SJSA1 (cell line): ENCODE results near the gene RAB3GAP1. TPM values are rescaled to one million over a fixed set of nuclear protein-coding genes. Genes with fewer than 3 reads are reported as not detected.
A peak's percentile ranks its signal among the peaks of the same experiment; 100 is the strongest.
"Not testable (repeated sequence)": the region's sequence is repeated elsewhere in the genome, so short reads cannot be mapped to it uniquely, and the experiment has no call there.

ENCODE experiments used
- DNase-seq, 2 experiments: peaks; one replicate each; pipeline ENCODE4 v3.0.0-alpha.2; 2015 to 2020; ENCODE audit warnings: low spot score in 2 of 2, low read depth in 1 of 2
- H3K27ac ChIP-seq: fragments of 250-450 bp; sonication (Bioruptor Pico); 2 replicates; pipeline ENCODE4 v1.5.1; 2020; ENCODE audit warnings: mild to moderate bottlenecking, moderate library complexity
- H3K27me3 ChIP-seq: fragments of 250-450 bp; sonication (Bioruptor Pico); replicated peaks from 2 replicates; pipeline ENCODE4 v1.5.1; 2020; ENCODE audit warnings: mild to moderate bottlenecking, moderate library complexity
- H3K36me3 ChIP-seq: fragments of 250-450 bp; sonication (Bioruptor Pico); 2 replicates; pipeline ENCODE4 v1.5.1; 2020; ENCODE audit warnings: mild to moderate bottlenecking
- H3K4me1 ChIP-seq: fragments of 250-450 bp; sonication (Bioruptor Pico); replicated peaks from 2 replicates; pipeline ENCODE4 v1.6.1; 2021; ENCODE audit warnings: mild to moderate bottlenecking
- H3K4me3 ChIP-seq: fragments of 250-450 bp; sonication (Bioruptor Pico); 2 replicates; pipeline ENCODE4 v1.5.1; 2020; ENCODE audit warnings: mild to moderate bottlenecking
- H3K9me3 ChIP-seq: fragments of 250-450 bp; sonication (Bioruptor Pico); replicated peaks from 2 replicates; pipeline ENCODE4 v1.5.1; 2020; ENCODE audit warnings: mild to moderate bottlenecking
- total RNA-seq: library from RNA; depleted of rRNA; stranded (reverse); fragments of >200 nt; shearing (Covaris generic); gene quantifications from 2 replicates; pipeline ENCODE4 v1.2.3, GENCODE V29; 2014

The RAB3GAP1 gene
- total RNA-seq, 1 experiment from 2014 or later: 56.5 TPM

DNA sequence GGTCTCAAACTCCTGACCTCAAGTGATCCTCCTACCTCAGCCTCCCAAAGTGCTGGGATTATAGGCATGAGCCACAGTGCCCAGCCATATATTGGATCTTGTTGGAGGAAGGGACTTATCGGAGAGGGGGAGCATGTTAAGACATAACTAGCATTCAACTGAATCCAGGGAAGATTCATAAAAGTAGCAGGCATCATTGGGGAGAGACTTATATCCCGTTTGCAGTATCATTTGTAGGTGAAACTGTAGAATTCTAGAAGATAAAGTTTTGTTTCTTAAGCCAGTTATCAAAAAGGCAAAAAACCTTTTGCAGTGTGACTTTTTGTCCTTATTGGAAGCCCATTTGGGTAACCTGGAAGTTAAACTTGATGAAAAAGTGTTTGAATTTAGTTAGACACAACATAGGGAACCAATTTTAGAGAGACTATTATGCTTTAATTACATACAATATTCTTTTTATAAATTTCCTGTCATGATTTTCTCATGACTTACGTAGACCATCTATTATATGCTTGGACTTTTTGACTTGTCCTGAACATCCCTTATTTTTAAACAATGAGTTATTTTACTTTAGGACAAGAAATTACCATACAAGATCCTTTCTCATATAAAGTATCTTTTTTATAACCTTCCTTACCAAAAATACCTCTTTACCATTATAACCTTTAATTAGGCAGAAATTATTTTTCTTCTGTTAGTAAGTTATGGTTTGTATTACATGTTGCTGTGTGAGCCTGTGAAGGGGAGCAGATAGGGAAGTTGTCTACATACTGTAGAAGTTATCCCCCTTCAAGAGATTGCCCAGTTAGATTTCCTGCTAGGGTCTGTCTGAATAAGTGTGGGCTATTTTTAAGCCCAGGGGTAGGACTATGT is 20.3 kb downstream of the RAB3GAP1 start:
- Histone ChIP-seq H3K36me3 (peaks cover 38% of the 10 kb centered on the region), H3K27me3 (no peaks in the 10 kb centered on the region), H3K4me3 (no peak overlapping the region), H3K9me3 (peaks cover 19% of the 10 kb centered on the region), H3K4me1 (no peaks in the 10 kb centered on the region), H3K27ac (no peak overlapping the region)
- DNase-seq: peak in 1 of 2 experiments; percentile 12

DNA sequence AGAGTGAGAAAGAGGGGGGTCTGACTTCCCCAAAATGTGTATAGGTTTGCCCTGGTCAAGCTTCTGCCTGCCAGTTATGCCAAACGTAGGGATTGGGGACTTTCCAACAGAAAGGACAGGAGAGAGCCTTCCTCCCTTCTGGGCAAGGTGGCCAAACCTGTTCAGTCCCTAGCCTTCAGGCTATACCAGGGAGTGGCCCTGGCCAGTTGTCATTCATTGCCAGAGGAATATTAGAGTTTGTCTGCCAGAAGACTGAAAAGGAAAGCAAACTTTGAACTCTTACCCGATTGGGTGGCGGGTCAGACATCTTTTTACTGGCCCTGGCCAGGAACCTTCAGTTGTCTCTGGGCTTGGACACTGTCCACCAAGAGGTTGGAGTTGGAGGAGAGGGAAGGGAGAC is 22.1 kb downstream of the RAB3GAP1 start:
- no peak overlapping the region for H3K4me3 ChIP-seq
- DNase-seq: no peak
- no peak overlapping the region for H3K27ac ChIP-seq
- H3K4me1 ChIP-seq: no peaks in the 10 kb centered on the region
- no peaks in the 10 kb centered on the region for H3K27me3 ChIP-seq
- H3K36me3 ChIP-seq: peaks cover 43% of the 10 kb centered on the region
- H3K9me3 ChIP-seq: peaks cover 19% of the 10 kb centered on the region

DNA sequence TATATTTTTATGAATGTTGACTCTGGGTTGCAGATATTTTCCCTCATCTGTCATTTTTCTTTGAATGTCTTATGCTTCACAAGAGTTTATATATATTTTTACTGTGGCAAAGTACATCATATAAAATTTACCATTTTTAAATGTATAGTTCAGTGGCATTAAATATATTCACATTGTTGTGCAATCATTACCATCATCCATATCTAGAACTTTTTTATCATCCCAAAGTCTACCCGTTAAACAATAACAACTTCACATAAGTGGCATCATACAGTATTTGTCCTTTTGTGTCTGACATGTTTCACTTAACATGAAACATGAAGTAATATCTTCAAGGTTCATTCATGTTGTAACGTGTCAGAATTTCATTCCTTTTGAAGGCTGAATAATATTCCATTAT is 24.5 kb downstream of the RAB3GAP1 start:
- Histone ChIP-seq H3K4me1 (no peaks in the 10 kb centered on the region), H3K9me3 (peaks cover 11% of the 10 kb centered on the region; the same call in 1 of the 2 replicates), H3K27ac (no peak overlapping the region), H3K27me3 (no peaks in the 10 kb centered on the region), H3K36me3 (peaks cover 27% of the 10 kb centered on the region), H3K4me3 (no peak overlapping the region)
- no peak for DNase-seq

DNA sequence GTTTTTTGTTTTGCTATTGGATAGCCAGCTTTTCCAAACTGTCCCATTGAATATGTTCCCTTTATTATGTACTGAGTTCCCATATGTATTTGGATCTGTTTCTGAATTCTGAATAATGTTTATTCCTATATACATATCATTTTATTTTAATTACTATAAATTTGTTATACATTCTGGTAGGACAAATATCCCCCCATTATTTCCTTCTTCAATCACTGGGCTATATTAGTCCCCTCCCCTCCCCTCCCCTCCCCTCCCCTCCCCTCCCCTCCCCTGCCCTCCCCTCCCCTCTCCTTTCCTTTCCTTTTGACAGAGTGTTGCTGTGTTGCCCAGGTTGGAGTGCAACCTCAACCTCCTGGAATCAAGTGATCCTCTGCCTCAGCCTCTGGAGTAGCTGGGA is 26.3 kb downstream of the RAB3GAP1 start:
- Histone ChIP-seq H3K36me3 (peaks cover 17% of the 10 kb centered on the region), H3K4me3 (no peak overlapping the region), H3K27me3 (no peaks in the 10 kb centered on the region), H3K4me1 (no peaks in the 10 kb centered on the region), H3K9me3 (no peaks in the 10 kb centered on the region), H3K27ac (no peak overlapping the region)
- no peak for DNase-seq

DNA sequence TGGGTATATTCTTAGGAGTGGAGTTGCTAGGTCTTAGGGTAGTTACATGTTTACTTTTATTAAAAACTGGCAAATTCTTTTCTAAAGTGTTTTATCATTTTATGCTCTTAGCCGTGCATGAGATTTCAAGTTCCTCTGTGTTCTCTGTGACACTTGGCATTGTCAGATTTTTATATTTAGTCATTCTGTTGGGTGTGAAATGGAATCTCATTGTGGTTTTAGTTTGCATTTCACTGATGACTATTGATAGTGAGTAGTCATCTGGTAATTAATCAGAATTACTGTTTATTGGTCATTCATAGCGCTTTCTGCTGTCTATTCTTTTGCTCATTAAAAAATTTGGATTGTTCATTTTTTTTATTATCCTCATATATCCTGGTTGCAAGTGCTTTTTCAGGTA is 34.1 kb downstream of the RAB3GAP1 start:
- no peak for DNase-seq
- H3K27ac ChIP-seq: no peak overlapping the region
- no peaks in the 10 kb centered on the region for H3K27me3 ChIP-seq
- H3K4me3 ChIP-seq: no peak overlapping the region
- H3K4me1 ChIP-seq: no peaks in the 10 kb centered on the region
- H3K36me3 ChIP-seq: peaks cover 16% of the 10 kb centered on the region
- H3K9me3 ChIP-seq: no peaks in the 10 kb centered on the region

DNA sequence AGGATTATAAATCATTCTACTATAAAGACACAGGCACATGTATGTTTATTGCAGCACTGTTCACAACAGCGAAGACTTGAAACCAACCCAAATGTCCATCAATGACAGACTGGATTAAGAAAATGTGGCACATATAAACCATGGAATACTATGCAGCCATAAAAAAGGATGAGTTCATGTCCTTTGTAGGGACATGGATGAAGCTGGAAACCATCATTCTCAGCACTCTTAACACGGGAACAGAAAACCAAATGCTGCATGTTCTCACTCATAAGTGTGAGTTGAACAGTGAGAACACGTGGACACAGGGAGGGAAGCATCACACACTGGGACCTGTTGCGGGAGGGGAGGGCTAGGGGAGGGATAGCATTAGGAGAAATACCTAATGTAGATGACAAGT is 37.5 kb downstream of the RAB3GAP1 start:
- not testable (repeated sequence) for H3K4me1 ChIP-seq, H3K9me3 ChIP-seq, H3K4me3 ChIP-seq, H3K27ac ChIP-seq, DNase-seq, H3K27me3 ChIP-seq
- peaks cover 28% of the 10 kb centered on the region for H3K36me3 ChIP-seq

DNA sequence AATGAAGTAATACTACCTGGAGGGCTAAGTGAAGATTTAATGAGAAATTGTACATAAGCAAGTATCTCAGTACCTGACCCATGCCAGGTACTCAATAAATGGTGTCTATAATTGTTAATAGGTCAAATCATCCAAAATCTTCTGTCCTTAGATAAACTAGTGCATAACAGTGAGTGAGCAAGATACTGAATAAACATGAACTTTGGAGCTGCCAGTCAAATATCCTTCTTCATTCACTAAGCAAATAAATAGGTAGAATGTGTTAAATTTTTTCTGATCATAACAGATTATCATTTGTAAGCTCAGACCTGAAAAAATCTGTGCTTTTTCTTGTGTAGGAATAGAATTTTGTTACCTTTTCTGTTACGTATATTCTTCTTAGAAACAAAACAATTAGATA is 39.6 kb downstream of the RAB3GAP1 start:
- Histone ChIP-seq H3K36me3 (peaks cover 30% of the 10 kb centered on the region), H3K9me3 (no peaks in the 10 kb centered on the region), H3K27me3 (no peaks in the 10 kb centered on the region)

DNA sequence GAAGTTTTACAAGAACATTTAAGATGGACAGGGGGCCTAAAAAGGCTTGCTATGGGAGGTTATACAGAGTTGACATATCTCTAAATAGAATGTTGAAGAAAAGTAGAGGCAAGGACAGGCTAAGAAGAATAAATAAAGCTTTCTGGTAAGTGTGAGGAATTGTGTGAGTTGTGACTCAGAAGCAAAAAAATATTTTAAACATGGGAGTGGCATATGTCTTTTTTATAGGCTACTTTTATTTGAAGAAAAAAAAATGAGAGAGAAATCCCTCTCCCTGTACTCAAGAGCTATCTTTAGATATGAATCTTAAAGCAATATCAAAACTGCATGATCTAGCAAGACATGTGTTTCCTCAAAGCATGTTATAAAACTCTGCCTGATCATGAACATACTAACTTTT is 41.1 kb downstream of the RAB3GAP1 start:
- Histone ChIP-seq H3K27ac (no peak overlapping the region), H3K4me3 (no peak overlapping the region), H3K9me3 (no peaks in the 10 kb centered on the region), H3K27me3 (no peaks in the 10 kb centered on the region), H3K36me3 (peaks cover 25% of the 10 kb centered on the region), H3K4me1 (no peaks in the 10 kb centered on the region)
- DNase-seq: no peak

More for the DNA sequence above, 39.6 kb downstream of the RAB3GAP1 start:
- no peak overlapping the region for H3K4me3 ChIP-seq
- no peak for DNase-seq
- H3K4me1 ChIP-seq: no peaks in the 10 kb centered on the region
- no peak overlapping the region for H3K27ac ChIP-seq

DNA sequence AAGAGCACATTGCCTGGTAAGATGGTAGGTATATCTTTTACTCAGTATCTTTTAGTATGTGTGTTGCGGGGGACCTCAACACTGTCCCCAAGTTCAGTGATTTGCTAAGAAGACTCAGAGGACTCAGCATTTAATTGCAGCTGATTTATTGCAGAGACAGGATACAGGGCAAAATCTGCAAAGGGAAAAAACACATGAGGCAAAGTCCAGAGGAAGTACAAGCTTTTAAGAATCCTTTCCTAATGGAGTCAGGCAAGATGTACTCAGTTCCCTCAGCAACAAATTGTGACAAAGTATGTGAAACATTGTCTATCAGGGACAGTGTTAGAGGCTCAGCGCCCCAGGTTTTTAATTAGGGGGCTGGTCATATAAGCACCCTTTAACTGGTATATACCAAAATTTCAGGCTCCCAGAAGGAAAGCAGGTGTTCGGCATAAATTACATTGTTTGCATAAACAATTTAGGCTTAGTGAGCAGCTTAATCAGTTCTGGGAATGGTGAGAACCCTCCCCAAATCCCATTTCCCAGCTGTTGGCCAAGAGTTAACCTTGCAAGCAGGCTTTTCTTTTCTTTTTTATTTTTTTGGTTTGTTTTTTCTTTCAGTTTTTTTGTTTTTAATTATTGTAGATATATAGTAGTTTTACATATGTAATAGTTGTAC is 41.7 kb downstream of the RAB3GAP1 start:
- Histone ChIP-seq H3K4me3 (no peak overlapping the region), H3K9me3 (no peaks in the 10 kb centered on the region), H3K27ac (no peak overlapping the region), H3K27me3 (no peaks in the 10 kb centered on the region), H3K4me1 (no peaks in the 10 kb centered on the region), H3K36me3 (peaks cover 25% of the 10 kb centered on the region)
- DNase-seq: no peak

DNA sequence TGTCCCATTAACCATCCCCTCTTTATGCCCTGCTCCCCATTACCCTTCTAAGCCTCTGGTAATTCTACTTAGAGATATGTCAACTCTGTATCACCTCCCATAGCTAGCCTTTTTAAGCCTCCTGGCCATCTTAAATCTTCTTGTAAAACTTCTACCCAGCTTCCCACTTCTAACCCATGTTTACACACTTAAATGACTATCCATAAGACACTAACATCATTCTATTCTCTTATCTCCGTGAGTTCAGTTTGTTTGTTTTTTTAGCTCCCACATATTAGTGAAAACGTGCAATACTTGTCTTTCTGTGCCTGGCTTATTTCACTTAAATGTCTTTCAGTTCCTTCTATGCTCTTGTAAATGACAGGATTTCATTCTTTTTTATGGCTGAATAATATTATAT is 42.4 kb downstream of the RAB3GAP1 start:
- H3K36me3 ChIP-seq: peaks cover 22% of the 10 kb centered on the region
- no peaks in the 10 kb centered on the region for H3K9me3 ChIP-seq
- H3K4me1 ChIP-seq: no peaks in the 10 kb centered on the region
- H3K27ac ChIP-seq: no peak overlapping the region
- H3K27me3 ChIP-seq: no peaks in the 10 kb centered on the region
- no peak for DNase-seq
- no peak overlapping the region for H3K4me3 ChIP-seq

DNA sequence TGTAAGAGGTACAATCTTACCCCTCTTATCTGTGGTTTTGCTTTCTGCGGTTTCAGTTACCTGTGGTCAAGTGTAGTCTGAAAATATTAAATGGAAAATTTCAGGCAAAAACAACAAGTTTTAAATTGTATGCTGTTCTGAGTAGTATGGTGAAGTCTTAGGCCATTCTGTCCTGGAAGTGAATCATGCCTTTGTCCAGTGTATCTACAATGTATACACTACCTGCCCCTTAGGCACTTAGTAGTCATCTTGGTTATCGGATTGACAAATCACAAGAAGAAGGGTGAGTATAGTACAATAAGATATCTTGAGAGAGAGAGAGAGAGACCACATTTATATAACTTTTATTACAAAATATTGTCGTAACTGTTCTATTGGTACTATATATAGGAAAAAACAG is 43.5 kb downstream of the RAB3GAP1 start:
- Histone ChIP-seq H3K4me3 (no peak overlapping the region), H3K27me3 (no peaks in the 10 kb centered on the region), H3K9me3 (no peaks in the 10 kb centered on the region), H3K36me3 (peaks cover 20% of the 10 kb centered on the region), H3K27ac (no peak overlapping the region), H3K4me1 (no peaks in the 10 kb centered on the region)
- no peak for DNase-seq

DNA sequence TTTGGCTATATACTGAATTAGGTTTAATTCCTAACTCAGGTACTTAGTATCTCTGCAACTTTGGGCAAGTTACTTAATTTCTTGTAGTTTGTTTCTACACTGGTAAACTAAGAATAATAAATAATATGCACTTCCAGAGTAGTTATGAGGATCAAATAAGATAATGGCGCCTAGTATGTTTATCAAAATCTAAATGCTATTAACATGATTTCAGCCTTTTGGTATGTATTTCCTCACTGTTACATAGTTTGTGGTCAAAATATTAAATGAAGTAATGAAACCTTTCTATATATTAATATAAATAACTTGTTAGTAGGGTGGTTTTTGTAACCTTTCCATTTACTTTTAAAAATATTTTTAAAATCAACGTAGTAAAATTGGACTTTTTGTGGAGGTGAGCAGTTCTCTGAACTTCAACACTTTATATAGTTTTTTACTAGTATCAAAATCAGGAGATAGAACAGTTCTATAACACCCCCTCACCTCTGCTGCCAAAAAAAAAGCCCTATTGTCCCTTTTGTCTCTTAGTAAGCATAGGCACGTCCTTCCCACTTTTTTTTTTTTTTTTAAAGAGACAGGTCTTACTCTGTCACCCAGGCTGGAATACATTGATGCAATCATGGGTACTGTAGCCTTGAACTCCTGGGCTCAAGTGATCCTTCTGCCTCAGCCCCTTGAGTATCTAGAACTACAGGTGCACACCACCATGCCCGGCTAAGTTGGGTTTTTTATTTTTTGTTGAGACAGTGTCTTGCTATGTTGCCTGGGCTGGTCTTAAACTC is 44.8 kb downstream of the RAB3GAP1 start:
- H3K4me1 ChIP-seq: no peaks in the 10 kb centered on the region
- H3K4me3 ChIP-seq: no peak overlapping the region
- H3K27ac ChIP-seq: no peak overlapping the region
- H3K36me3 ChIP-seq: peaks cover 17% of the 10 kb centered on the region
- H3K27me3 ChIP-seq: no peaks in the 10 kb centered on the region
- no peaks in the 10 kb centered on the region for H3K9me3 ChIP-seq
- no peak for DNase-seq

DNA sequence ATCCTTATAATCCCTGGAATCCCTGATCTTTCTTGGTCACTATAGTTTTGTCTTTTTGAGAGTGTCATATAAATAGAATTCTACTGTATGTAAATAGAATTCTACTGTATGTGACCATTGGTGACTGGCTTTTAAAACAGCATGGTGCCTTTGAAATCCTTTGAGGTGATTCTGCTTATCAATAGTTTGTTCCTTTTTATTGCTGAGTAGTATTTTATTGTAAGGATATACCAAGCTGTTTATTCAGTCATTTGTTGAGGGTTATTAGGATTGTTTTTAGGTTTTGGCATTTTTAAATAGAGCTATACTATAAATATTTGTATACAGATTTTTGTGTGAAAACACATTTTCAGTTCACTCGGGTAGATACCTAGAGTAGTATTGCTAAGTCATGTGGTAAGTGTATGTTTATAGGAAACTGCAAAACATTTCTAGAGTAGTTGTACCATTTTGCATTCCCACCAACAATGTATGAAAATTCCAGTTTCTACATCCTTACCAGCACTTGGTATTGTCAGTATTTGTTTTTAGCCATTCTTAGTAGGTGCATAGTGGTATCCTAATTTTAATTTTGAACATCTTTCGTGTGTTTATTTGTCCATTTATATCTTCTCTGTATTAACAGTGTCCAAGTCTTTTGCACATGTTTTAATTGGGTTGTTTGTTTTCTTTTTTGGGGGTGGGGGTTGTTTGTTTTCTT is 45.6 kb downstream of the RAB3GAP1 start:
- no peak for DNase-seq
- Histone ChIP-seq H3K27ac (no peak overlapping the region), H3K27me3 (no peaks in the 10 kb centered on the region), H3K4me3 (no peak overlapping the region), H3K36me3 (peaks cover 15% of the 10 kb centered on the region), H3K4me1 (no peaks in the 10 kb centered on the region), H3K9me3 (no peaks in the 10 kb centered on the region)
